ENCODE measurements around the gene RUNX2.

GRCh38 chr6:45630801-45631200 is 302.7 kb downstream of the RUNX2 start:
- no peak for TF ChIP-seq CTCF (IDR thresholded peaks at IDR 0.05)
- no peak for TF ChIP-seq POLR2A (IDR thresholded peaks at IDR 0.05)

All from testis (tissue), 2 donors.